ENCODE data around the gene OBSCN.
"Not testable (repeated sequence)": the region's sequence is repeated elsewhere in the genome, so short reads cannot be mapped to it uniquely, and the experiment has no call there.

OBSCN gene

GRCh38 chr1:228172591-228173527, 35.0 kb upstream of the OBSCN start:
- DNase-seq, result no peak

GRCh38 chr1:228173528-228174481, 34.0 kb upstream of the OBSCN start:
- DNase-seq, result not testable (repeated sequence)

- no peak for DNase-seq
Measured at GRCh38 chr1:228174482-228175315, 33.1 kb upstream of the OBSCN start.

GRCh38 chr1:228175316-228176023, 32.4 kb upstream of the OBSCN start:
- no peak for DNase-seq

- DNase-seq, result no peak
Measured at GRCh38 chr1:228176024-228176395, 31.8 kb upstream of the OBSCN start.

- no peak for DNase-seq
Measured at GRCh38 chr1:228176461-228177182, 31.2 kb upstream of the OBSCN start.

- DNase-seq, result no peak
Measured at GRCh38 chr1:228177183-228177475, 30.7 kb upstream of the OBSCN start.

- DNase-seq, result no peak
Measured at GRCh38 chr1:228177721-228178710, 29.8 kb upstream of the OBSCN start.

- DNase-seq, result no peak
Measured at GRCh38 chr1:228178737-228179684, 28.8 kb upstream of the OBSCN start.

- no peak for DNase-seq
Measured at GRCh38 chr1:228180271-228180958, 27.4 kb upstream of the OBSCN start.

- no peak for DNase-seq
Measured at GRCh38 chr1:228180959-228181644, 26.7 kb upstream of the OBSCN start.

- DNase-seq, result no peak
Measured at GRCh38 chr1:228181645-228182034, 26.2 kb upstream of the OBSCN start.

GRCh38 chr1:228182296-228183030, 25.4 kb upstream of the OBSCN start:
- no peak for DNase-seq

- no peak for DNase-seq
Measured at GRCh38 chr1:228184152-228184551, 23.7 kb upstream of the OBSCN start.

- DNase-seq, result no peak
Measured at GRCh38 chr1:228185641-228185965, 22.2 kb upstream of the OBSCN start.

GRCh38 chr1:228188249-228188648, 19.6 kb upstream of the OBSCN start:
- DNase-seq, result not testable (repeated sequence)

GRCh38 chr1:228190182-228190581, 17.7 kb upstream of the OBSCN start:
- DNase-seq, result no peak
